AG09319 (cell line): ENCODE results near the gene CUEDC1.

Experiments used
- DNase-seq: peaks from one replicate; pipeline ENCODE4 v3.0.0-alpha.2; 2010; ENCODE audit warnings: low read depth; ENCODE audit errors: extremely low read depth
- TF ChIP-seq, protein P1 (sequence below): IDR thresholded peaks from 2 replicates; pipeline ENCODE4 v1.5.1; 2011; ENCODE audit warnings: low read depth, mild to moderate bottlenecking, inconsistent platforms, low read length, moderate library complexity

Gene CUEDC1

DNA sequence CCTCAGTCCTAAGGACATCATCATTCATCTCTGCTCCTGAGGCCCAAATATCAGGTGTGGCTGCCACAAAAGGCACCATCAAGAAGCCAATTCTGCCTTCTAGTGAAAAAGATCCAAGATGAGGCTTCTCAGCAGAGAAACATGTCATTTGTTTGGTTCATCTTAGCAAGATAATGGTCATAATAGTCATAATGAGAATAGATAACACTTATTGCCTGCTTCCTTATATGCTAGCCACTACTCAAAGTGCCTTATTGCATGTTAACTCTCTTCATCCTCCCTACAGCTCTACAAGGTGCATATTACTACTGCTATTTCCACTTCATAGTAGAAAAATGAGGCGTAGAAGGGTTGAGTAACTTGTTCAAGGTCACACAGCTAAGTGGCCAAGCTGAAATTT is 60.4 kb downstream of the CUEDC1 start:
- TF ChIP-seq, protein P1, sequence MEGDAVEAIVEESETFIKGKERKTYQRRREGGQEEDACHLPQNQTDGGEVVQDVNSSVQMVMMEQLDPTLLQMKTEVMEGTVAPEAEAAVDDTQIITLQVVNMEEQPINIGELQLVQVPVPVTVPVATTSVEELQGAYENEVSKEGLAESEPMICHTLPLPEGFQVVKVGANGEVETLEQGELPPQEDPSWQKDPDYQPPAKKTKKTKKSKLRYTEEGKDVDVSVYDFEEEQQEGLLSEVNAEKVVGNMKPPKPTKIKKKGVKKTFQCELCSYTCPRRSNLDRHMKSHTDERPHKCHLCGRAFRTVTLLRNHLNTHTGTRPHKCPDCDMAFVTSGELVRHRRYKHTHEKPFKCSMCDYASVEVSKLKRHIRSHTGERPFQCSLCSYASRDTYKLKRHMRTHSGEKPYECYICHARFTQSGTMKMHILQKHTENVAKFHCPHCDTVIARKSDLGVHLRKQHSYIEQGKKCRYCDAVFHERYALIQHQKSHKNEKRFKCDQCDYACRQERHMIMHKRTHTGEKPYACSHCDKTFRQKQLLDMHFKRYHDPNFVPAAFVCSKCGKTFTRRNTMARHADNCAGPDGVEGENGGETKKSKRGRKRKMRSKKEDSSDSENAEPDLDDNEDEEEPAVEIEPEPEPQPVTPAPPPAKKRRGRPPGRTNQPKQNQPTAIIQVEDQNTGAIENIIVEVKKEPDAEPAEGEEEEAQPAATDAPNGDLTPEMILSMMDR = no peak
- no peak for DNase-seq

DNA sequence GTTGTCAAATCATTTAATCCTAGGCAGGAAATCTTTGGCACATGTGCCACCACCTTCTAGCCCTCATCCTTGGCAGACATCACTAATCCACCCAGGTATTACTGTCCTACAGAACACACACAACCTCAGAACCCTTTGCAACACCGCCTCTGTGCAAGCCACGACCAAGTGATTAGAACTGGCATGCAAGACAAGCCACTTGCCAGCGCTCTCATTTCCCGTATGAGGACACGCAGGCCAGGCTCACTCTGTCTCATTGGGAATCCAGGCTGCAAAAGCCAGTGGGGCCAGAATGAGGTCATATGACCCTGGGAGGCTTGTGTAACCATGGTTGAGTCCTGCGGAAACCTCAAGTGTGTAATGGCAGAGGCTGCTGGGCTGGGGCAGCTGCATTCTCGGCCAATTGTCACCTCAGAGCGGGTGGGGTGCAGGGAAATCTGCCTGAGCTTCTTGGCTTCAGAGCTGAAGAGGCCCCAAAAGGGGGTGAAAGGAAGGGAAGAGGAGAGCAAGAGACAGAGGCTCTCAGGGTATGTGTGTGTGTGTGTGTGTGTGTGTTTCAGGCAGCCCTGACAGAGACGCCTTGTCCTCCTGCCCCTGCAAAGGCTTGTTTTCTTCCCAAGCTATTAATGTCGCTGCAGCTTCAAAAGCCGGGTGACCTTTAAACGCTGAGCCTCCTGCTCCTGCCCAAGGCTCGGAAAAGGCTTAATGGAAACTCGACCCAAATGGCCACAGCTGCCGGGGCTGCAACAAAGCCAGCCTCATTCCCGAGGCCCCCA is 62.2 kb downstream of the CUEDC1 start:
- TF ChIP-seq, protein P1 = no peak
- DNase-seq = peak; percentile 97

DNA sequence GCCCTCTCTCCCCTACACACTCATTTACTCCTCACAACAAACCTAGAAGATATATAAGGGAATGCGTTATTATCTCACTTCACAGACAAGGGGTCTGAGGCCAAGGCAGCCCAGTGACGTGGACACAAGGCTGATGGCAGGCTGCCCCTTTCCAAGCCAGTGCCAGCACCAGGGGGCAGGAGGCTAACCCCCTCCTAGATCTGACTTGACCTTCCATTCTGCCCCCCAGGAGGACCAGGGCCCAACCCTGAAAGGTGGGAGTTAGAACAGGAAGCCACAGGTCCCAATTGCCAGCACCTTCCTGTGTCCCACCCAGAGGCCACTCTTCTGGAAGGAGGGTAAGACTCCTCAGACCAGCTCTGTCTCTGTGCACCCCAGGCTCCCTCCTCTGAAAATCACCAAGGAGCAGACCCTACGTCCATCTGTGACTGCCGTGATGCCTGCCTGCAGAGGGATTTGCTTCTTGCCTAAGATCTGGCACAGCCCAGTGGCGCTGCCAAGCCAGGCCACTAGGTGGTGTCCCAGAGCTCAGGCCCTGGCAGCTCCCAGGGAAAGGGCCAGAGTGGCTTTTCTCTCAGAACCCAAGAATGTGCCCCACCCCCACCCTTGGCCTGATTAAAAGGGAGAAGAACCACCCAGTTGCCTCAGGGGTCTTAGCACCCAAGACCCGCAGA is 62.9 kb downstream of the CUEDC1 start:
- TF ChIP-seq, protein P1 = no peak; the same call in none of the 2 replicates
- DNase-seq = peak; percentile 82

DNA sequence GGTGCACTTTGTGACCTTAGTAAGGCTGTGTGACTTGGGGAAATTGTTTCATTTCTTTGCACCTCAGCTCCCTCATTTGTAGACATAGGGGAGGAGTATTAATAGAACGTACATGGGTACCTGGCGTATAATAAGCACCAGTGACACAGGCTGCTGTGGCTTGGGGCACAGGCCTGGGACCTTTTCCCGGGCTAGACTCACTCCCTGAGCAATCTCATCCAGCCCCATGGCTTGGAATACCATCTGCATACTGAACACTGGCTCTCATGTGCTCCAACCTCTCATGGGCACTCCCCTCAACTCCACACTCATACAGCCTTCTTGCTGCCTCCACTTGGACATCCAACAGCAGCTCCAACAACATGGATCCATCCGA is 64.4 kb downstream of the CUEDC1 start:
- no peak for DNase-seq
- TF ChIP-seq, protein P1 = no peak

DNA sequence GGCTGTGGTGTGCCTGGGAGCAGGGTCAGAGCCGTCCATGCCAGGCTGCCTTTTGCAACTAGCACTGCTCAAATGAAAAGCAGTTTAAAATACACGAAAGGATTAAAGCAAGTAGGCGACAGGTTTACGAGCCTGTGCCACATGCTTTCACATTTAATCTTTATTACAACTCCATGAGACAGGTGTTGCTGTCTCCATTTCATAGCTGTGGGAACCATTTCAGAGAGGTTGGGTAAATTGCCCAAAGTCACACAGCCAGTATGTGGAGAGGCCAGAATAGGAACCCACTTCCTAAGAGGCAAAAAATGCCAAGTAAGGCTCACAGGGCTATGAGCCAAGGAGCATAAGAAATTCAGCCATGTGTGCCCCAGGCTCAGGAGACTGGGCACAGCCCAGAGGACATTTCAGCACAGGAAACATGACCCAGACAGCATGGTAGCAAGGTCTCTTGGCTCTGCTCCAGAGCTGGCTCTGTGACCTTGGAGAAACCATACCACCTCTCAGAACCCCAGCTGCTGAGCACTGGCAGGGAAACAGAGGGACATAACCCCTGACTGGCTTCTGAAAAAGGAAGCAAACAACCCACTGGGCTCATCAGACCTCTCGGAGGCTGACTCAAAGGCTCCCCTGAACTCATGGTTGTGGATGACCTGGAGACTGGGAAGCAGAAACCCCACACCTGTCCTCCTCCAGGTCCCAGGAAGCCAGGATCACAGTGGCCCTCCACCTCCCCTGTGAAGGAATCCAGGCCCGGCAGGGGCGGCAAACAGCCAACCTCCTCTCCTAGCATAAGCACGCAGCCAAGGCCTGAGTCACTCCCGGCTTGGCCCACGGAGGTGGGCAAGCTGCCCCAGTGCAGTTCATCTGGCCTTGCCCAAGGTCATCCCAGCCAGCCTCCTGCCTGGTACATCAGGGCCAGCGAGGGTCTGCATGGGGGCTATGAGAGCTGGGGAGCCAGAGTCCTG is 65.0 kb downstream of the CUEDC1 start:
- TF ChIP-seq, protein P1 = no peak
- peak; percentile 68 for DNase-seq

DNA sequence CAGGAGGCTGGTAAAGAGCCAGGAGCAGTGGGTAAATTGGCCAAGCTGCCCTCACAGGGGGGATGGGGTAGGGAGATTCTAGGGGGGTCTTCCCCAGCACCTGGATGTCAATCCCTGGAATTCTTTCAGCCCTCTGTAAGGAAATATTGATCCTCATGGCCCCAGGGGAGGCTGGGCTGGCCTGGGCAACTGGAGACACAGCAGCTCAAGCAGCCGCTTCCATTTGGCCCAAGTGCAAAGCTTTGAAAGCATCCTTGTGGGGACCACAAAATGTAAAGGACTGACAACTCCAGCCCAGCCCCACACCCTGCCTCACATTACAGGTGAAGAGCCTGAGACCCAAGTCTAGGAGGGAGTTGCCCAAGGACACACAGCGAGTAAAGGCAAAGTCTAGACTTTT is 66.0 kb downstream of the CUEDC1 start:
- DNase-seq = no peak
- TF ChIP-seq, protein P1 = no peak
